ENCODE data around the gene CRYBB1.

DNA sequence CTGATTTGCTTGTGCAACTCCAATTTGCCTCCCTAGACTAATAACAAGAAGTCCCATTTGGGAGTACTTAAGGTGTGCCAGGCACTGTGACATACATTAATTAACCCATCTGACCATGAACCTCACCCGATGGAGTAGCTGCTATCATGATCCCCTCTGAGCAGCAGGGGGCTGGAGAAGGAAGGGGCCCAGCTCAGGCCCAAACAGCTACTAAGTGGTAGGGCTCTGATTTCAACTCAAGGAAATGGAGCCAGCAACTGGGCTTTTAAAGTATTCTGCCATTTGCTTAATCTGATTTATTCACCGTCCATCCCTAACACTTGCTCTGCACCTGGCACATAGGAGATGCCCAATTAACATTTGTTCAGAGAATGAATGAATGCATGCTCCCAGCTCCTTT, 1.2 kb downstream of the CRYBB1 start:
- TF ChIP-seq CTCF (IDR thresholded peaks at IDR 0.05) (no peak), POLR2A (IDR thresholded peaks at IDR 0.05) (no peak)
